ENCODE results near the gene TSPAN15. TPM values are rescaled to one million over a fixed set of nuclear protein-coding genes. Genes with fewer than 3 reads are reported as not detected.
"Not testable (repeated sequence)": the region's sequence is repeated elsewhere in the genome, so short reads cannot be mapped to it uniquely, and the experiment has no call there.

The TSPAN15 gene
- total RNA-seq, 1 donor from 2014 or later, result 48.9 TPM

DNA sequence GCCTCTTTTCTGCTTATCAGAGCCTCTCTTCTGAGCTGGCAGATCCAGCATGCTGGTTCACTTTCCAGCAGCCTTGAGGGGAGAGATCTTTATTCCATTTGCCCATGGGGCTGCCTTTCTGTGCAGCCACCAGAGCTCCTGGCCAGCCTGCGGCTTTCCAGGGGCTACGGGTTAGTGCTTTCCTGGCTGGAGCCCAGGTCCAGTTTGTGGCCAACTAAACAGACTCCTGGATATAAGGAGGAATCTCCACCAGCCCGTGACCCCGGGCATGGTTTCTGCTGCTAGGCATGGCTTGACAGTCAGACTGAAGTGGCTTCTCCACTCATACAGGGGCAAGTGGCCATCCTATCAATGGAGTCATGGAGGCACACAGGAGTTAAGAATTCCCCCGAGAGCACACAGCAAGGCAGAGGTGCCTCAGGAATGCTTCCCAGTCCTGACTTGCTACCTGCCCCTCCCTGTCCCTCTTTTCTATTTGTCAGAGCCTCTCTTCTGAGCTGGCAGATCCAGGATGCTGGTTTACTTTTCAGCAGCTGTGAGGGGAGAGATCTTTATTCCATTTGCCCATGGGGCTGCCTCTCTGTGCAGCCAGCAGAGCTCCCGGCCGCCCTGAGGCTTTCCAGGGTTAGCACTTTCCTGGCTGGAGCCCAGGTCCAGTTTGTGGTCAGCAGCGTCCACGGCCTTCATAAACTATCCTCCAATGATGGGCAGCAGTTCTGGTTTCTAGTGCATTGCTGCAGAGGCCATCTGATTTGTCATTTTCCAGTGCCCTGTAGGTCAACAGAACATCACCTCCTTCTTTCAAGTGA lies 35.9 kb downstream of the TSPAN15 start:
- peak; percentile 50 for DNase-seq (ENCODE audit: low spot score)

DNA sequence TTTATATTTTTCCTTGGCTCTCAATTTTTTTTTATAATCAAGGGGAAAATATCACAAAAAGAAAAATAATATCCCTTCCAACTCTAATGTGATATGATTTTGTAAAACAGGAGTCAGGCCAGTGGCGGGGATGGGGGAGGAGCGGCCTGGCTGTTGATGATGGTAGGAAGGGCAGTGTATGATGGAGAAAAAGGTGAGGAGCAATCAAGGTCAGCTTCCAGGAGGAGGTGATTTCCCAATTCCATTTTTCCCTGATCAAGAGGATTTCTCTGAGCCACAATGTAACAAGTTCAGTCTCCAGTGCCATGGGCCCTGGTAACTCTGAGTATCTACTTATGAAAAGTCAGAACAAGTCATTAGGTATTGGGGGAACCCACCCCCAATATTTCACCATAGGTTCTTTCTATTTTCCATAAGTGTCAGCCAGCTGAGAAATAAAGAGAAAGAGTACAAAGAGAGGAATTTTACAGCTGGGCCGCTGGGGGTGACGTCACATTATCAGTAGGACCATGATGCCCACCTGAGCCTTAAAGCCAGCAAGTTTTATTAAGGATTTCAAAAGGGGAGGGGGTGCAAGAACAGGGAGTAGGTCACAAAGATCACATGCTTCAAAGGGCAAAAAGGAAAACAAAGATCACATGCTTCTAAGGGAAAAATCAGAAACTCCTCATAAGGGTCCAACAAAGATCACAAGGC lies 37.0 kb downstream of the TSPAN15 start:
- not testable (repeated sequence) for DNase-seq (ENCODE audit: low spot score)

DNA sequence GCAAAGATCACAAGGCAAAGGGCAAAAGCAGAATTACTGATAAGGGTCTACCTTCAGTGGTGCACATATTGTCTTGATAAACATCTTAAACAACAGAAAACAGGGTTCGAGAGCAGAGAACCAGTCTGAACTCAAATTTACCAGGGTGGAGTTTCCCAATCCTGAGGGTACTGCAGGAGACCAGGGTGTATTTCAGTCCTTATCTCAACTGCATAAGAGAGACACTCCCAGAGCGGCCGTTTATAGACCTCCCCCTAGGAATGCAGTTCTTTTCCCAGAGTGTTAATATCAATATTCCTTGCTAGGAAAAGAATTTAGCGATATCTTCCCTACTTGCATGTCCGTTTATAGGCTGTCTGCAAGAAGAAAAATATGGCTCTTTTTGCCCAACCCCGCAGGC lies 37.6 kb downstream of the TSPAN15 start:
- DNase-seq (ENCODE audit: low spot score), result not testable (repeated sequence)

DNA sequence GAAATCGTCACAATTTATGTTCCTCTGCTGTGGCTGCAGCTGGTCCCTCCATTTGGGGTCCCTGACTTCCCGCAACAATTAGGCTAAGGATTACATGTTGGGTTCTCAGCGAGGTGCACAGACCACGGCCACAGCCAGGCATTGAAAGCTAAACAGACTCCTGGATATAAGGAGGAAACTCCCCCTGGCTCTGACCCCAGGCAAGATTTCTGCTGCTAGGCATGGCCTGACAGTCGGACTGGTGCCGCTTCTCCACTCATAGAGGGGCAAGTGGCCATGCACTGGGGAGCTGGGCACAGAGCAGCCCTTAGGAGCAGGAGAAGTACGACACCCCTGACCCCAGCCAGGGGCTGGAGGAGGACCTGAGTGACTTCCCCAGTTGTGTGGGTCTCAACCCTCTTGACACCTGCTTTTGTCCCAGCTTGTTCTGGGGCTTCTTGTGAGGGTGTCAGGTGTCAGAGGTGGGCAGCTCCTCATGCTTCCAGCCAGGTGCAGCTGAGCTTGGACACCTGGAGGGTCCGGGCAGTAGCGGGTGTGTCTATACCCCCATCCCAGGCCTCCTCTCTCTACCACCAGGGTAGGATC lies 38.3 kb downstream of the TSPAN15 start:
- DNase-seq (ENCODE audit: low spot score), result no peak

DNA sequence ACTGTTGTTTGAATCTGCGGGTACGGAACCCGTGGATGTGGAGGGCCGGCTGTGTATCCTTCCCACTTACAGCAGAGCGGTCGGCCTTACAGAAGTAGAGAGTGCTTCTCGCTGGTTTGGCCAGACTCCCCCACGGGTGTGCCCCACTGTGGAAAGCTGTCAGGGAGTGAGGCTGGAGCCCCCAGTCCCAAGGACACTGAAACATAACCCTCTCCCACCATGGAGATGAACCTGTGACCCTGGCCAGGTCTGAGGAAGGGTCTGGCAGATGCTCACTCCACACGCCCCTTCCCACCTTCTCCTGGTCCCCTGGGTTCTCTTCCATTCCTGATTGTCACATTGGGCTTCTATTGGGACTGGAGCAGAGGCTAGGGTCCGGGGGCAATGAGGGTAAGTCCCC lies 39.6 kb downstream of the TSPAN15 start:
- no peak for DNase-seq (ENCODE audit: low spot score)

DNA sequence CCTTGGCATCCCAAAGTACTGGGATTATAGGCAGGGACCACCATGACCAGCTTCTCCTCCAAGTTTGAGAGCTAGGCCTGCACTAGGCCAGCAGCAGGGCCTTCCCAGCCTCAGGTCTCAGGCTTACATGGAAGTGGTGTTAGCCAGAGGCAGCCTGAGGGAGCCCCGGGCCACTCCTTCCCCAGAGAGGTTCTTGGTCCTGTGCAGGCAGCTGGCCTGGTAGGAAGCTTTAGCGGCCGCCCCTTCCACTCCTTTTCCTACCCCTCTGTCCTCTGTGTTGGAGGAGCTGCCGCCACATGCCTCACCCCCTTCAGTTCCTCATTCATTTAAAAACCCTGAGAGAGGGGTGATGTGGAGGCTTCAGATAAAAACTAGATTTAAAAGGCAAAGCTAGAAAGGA lies 40.3 kb downstream of the TSPAN15 start:
- DNase-seq (ENCODE audit: low spot score), result peak; percentile 49

DNA sequence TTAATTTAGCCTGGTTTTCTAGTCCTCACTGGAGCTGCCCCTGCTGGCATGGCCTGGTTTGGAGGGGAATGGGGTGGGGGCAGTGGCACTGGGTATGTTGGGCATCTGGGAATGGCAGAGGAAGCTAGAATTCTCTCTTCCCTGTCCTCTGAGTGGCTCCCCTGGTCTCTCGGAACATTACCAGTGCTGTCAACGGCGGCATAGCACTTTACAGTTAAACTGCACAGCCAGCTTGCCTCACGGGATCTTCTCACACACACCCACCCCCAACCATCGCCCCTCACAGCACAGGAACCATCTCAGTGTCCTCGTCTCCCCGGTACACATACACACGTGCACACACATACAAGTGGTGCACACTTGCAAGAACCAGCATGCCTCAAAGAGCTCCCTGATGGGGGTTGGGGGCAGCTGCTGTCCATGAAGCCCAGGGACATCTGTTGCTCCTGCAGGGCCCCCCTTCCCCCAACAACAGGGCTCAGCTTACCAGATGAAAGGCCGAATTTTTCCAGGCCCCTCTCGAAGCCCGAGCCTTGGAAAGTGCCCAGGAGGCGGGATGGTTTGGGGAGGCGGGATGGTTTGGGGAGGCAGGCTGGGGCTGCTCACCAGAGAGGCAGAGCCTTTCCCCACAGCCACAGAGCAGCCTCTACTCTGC lies 41.0 kb downstream of the TSPAN15 start:
- DNase-seq (ENCODE audit: low spot score), result peak; percentile 90

DNA sequence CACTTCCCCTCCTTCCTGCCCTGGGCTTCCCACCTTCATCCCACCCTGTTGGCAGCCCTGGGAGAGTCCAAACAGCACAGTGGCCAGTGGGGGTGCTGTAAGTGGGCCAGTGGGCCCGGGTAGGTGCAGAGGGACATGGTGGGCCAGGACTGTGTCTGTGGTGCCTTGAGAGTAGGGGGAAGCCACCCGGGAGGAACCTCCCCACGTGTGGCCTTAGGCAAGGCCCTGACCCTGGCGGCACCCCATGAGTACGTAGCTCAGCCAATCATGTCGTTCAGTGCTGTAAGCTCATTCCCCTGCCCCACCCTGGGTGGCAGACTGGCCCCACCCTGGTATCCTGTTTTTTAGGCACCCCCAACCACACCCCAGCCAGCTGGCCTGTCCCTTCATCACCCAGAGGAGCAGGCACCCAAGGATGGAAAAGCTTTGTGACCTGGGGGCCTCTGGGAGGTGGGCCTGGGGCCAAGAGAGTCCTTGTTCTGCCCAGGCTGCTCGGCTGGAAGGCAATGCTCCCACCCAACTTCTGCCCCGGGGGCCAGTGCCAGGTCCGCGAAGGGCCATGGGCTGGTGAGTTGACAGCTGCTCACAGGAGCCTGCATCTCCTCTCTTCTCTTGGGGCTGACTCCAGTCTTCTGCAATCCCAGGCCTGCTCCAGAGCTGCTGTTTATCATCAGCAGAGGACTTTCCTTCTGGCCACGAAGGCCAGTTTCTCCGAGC lies 41.6 kb downstream of the TSPAN15 start:
- peak; percentile 68 for DNase-seq (ENCODE audit: low spot score)

DNA sequence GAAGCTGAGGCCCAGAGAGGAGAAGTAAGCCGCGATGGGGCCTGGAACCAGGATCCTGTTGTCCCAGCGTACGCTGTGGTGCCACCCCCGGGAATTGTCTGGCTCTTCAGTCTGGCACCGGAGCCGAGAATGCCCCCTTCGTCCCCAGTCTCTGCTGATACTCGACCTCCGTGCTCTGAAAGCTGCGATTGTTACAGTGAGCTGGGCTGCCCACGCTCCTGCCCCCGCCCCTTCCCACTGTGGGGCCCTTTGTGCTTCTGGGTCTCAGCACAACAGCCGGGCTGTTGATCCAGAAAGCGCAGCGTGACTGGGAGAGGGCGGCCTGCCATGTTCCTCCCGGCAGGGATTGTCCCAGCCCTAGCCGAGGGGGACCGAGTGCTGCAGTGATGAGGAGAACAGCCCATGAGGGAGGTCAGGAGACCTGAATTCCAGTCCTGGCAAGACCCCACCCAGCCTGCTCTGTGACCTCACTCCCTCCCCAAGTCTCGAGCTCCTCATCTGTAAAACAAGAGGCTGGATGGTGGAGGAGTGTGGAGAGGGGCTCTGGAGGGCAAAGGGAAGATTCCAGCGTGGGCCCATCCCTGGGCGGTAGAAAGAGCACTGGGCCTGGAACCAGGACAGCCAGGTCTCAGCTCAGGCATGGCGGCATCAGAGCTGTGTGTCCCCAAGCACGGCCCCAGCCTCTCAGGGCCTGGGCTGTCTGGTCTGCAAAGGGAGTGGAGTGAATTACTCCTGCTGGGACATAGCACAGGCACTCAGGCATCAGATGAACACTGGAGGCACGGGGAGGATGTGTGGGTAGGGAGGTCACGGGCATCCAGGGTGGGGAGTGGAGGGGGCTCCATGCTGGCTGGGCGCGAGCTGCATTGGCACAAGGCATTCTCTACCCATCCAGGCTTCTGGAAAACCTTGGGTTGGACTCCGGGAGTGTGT lies 43.6 kb downstream of the TSPAN15 start:
- DNase-seq (ENCODE audit: low spot score), result peak; percentile 46

DNA sequence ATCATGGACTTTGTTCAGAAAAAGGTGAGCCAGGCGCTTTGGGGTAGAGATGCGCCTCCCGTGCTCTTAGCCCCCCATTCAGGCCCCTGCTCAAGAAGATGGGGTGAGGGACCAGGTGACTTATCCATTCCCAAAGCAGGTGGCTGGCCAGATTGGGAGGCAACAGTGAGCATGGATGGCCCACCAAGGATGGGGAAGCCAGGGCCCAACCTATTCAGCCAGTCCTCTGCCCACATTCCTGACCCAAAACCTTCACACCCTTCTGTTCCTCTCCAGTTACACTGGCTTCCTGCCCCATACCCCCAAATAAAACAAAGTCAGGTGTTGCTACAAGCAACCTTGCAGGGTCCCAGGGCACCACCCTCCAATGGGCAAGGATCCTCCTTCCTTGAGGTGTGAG lies 44.4 kb downstream of the TSPAN15 start:
- no peak for DNase-seq (ENCODE audit: low spot score)

DNA sequence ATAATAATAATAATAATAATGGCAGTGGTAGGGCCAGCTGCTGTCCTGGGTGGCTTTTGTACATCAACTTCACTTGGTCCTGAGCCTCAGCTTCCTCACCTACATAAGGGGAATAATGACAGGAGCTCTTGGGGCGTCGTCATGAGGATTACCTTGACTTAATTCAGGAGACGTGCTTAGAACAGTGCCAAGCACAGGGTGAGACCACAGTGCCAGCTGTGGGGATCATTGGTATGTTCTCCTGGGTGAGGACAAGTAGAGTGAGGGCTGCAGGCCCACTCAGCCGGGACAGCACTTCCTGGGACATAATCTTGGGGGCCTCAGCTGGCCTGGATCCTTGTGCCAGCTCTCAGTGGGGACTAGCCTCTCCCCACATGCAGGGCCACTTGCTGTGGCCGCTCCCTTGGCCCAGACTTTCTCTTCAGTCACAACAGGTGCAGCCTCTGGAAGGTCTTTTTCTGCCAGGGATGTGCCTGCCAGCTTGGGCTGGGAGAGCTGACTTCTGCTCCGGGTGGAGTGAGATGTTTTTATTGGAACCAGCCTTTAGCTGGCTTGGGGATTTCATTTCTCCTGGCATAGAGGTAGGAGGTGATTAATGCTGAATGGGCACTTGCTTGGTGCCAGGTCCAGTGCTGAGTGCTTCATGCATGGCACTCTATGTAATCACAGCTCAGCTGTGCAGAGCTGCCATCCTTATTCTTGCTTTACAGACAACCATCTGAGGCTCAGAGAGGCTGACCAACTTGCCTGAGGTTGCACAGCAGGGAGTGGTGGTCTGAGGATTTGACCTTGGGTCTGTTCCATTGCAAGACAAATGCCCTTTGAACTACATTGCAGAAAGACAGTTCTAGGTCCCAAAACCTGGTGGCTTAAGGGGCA lies 45.3 kb downstream of the TSPAN15 start:
- DNase-seq (ENCODE audit: low spot score), result no peak

DNA sequence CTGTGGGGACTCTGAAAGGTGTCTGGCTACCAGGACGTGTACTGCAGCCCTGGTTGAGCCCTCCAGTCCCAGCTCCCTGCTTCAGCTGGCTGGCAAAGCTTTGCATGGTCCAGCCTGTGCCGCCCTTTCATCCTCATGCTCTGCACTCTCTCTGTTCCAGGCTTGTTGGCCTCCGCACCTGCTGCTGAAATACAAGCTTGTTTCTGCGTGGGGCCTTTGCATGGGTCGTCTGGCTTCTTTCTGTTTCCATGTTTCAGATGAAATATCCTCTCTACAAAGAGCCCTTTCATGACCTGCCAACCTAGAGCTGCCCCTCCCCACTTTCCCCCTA lies 45.9 kb downstream of the TSPAN15 start:
- DNase-seq (ENCODE audit: low spot score), result no peak

DNA sequence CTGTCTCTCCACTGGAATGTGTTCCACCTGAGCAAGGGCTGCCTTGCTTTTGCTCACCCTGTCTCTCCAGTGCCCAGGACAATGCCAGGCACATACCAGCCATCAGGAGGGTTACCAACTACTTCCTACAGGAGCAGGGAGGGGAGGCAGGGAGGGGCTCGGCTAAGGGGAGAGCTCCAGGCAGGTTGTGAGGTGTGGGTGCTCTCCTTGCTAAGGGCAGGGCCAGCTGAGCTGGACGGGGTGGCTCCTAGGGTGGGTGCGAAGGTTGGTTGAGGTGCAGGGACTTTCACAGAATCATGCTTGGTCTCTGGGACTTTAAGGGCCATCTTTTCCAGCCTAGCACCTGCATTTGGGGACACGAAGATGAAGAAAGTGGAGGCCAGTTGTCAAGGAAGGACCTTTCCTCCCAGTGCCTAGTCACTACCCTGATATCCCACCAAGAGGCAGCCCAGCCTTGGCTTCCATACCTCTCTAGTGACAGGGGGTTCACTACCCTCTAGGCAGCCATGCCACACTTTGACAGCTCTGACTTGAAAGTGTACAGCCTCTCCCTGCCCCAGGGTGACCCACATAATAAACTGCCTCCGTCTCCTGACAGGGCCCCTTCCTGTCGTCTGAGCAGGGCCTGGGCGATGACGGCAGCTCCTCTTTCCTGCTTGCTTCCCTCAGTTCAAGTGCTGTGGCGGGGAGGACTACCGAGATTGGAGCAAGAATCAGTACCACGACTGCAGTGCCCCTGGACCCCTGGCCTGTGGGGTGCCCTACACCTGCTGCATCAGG lies 46.5 kb downstream of the TSPAN15 start:
- DNase-seq (ENCODE audit: low spot score), result no peak

DNA sequence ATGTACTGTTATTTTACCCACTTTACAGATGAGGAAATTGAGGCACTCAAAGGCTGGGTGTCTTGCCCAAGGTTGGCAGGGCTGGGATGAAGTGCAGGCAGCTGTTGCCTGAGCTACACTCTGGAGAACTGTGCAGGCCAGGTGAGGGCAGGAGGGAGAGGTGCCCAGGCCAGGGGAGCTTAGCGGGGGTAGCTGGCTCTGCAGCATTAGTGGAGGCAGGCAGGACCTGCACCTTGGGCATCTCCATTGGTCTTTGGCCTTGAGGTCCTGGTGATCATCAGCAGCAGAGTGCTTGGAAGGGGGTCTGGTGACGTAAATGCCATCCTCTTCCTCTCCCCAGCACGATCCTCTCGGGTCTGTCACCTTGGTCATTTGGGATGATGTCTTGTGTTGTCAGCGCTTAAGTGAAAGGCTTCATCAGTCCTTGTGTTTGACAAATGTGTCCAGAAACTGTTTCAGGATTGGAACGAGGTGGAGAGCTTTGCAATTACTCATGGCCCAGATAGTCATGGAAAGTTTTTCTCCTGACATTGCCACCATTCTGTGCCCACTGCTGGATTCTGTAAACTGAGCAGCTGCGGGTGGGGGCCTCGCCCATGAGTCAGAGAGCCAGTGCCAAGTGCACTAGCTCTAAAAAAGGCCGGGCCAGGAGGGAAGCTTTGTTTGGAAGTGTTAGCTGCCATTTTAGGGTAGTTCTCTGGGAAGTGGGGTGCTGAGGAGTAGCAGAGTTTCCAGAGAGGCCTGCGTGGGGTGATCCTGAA lies 47.6 kb downstream of the TSPAN15 start:
- no peak for DNase-seq (ENCODE audit: low spot score)

DNA sequence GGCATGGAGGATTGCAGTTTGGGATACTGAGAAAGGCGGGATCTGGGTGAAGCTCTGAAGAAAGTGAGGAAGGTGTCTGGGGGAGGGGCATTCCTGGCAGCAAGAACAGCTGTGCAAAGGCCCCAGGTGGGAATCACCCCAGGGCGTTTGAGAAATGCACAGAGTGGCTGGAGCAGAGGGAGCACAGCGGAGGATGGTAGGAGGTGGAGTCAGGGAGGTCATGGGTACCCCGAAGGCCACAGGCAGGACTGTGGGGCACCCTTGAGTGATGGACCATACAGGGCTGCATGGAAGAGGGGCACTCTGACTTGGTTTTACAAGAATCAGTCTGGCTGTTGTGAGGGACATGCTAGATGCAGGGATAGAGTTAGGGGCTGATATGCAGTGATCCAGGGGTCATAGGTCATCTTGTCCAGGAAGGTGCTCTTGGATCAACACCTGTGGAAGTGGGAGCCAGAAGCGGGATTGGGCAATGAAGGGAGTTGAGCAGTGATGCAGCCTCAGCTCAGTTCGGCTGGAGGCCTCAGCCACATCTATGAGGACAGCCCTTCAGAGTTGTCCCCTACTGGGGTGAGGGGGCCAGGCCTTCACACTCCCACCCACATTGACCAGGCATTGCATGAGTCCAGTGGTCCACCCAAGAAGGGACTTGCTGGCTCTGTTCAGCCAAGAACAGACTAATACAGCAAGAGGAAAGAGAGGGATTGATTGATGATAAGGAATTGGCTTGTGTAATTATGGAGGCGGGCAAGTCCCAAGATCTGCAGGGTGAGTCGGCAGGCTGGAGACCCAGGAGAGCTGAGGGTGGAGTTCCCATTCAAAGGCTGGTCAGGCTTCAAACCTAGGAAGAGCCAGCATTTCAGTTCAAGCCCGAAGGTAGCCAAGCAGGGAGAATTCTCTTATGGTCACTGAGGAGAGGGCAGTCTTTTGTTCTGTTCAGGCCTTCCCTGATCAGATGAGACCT lies 48.7 kb downstream of the TSPAN15 start:
- no peak for DNase-seq (ENCODE audit: low spot score)

DNA sequence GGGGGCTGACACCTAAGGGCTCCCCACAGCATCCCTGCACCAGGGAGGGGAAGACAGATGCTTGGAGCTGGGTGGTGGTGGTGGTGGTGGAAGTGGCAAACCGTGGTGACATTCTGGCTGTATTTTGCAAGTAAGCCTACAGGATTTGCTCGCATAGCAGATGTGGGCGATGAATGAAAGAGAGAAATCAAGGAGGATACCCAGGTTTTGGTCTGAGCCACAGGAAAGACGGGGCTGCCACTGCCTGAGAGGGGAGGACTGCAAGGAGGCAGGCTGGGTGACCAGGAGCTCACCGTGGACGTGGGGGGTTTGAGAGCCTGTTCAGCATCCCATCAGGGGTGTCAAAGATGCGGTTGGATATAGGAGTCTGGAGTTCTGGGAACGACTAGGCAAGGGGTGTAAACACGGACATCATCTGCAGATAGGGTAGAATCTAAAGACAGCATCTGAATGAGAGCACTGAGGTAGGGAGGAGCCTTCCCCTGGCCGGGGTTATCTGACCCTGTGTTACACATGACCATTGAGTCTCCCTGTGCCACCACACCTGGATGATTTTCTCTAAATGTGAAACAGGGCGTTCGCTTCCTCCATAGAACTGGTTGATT lies 49.7 kb downstream of the TSPAN15 start:
- DNase-seq (ENCODE audit: low spot score), result no peak
